Stimulated activated CD8-positive, alpha-beta memory T cell treated with anti-CD3 and anti-CD28 coated beads, Interleukin-7, amount 100 ng/mL, for 48 hours (primary cell): ENCODE results near the gene KIF2A.
A peak's percentile ranks its signal among the peaks of the same experiment; 100 is the strongest.

ENCODE experiments used
- DNase-seq, 2 donors: peaks; one replicate each; pipeline ENCODE4 v3.0.0-alpha.2; 2020; ENCODE audit warnings: low read depth in 1 of 2; ENCODE audit errors: extremely low read depth in 1 of 2

The KIF2A gene

DNA sequence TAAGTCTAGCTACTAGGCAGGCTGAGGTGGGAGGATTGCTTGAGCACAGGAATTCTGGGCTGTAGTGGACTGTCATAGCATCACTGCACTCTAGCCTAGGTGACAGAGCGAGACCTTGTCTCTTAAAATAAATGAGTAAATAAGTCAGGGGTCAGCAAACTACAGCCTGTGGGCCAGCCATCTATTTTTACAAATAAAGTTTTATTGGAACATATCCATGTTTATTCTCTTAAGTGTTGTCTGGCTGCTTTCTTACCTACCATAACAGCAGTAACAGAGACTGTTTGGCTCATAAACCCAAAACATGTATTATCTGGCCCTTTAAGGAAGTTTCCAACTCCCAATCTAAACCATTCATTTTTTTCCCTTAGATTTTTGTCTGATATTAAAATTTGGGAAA, 68.1 kb downstream of the KIF2A start:
- no peak for DNase-seq

DNA sequence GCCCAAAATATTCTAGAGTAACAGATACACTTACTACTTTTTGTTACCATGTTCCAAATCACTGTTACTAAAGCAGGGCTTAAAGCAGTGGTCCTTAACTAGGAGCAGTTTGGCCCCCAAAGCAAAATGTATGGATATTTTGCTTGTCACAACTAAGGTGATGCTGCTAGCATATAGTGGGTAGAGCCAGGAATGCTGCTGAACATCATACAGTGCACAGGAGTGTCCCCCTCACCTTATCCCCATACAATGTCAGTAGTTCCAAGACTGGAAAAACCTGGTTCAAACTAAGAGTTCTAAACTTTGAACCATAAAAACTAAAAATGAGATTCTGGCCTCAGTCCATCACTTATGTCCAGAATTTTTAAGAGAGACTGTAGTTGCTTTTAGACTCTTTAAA, 69.6 kb downstream of the KIF2A start:
- no peak for DNase-seq

DNA sequence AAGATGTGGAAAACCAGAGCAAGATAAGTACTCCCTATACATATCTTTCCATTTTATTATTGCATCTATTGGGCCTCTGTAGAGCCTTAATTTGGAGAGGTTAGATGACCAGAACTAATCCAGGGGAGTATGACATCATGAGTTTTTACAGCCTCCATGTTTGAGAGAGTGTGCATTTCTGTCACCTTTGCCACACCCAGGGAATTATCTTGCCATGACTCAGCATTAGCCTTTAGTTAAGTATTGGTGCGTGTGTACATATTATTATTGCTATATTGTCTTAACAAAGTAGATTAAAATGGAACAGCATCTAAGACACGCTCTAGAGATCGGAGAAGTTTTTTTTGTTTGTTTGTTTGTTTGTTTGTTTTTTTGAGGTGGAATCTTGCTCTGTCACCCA, 70.1 kb downstream of the KIF2A start:
- DNase-seq = no peak

DNA sequence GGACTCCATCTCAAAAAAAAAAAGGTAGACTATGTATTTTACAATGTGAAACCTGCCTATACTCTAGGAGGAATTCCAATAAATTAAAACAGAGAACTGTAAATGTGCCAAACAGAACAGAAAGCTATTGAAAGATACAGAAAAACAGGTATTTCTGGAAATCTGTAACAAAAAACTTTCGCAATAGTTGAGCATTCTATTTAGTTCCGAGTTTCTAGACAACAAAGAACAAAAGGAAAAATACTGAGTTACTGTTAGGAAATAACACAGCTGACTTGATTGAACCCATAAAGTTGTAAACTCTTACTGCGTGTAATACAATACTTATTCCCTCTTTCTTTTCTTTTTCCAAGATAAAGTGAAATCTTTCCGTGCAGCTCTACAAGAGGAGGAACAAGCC, 79.1 kb downstream of the KIF2A start:
- no peak for DNase-seq

DNA sequence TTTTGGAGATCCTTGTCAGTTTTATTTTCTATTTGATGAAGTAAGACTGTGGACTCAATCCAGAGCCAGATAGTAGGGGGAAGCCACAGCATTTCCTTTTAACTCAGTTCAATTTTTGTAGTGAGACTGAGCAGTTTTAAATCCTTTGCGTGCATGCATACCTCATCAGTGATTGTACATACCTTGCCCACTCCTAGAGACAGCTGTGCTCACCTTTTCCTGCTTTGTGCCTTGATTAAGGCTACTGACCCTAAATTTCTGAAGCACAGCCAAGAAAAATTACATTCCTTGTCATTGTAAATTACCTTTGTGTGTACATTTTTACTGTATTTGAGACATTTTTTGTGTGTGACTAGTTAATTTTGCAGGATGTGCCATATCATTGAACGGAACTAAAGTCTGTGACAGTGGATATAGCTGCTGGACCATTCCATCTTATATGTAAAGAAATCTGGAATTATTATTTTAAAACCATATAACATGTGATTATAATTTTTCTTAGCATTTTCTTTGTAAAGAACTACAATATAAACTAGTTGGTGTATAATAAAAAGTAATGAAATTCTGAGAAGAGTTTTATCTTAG, 79.9 kb downstream of the KIF2A start:
- DNase-seq = no peak

DNA sequence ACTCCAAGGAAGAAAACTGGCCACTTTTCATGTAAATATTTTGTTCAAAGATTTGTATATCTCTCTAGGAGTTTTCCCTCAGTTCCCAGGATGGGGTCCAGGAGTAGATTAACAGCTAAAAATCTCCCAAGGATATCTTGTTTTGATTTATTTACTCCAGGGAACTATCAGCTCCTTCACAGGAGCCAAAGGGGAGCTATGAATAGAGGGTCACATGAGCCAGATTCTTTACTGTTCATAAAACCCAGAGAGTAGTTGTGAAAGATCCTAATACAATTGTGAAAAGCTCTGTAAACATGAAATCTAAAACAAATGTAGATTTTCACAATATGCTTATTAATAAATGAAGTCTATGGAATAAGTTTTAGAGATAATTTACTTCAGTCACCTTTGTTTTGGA, 80.8 kb downstream of the KIF2A start:
- DNase-seq = no peak

DNA sequence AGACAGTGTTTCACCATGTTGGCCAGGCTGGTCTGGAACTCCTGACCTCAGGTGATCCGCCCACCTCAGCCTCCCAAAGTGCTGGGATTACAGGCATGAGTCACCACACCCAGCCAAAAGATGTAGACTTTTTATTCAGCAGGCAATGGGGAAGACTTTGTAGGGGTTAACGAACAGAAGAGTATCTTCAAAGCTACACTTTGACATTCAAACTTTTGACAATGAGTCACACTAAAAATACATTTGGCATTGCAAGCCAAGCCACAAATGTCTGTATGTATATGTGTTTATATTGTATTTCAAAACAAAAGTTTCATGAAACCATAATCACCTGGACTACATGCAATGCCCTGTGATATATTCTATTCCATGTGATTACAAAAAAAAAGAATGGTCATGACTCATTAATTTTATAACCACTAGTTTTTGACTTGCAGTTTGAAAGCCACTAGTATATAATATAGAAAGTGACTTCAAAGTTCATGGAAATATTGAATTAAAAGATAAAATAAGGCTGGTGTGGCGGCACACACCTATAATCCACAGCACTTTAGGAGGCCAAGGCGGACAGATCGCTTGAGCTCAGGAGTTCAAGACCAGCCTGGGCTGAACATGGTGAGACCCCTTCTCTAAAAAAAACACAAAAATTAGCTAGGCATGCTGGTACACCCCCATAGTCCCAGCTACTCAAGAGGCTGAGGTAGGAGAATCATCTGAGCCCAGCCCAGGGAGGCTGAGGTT, 89.4 kb downstream of the KIF2A start:
- no peak for DNase-seq

DNA sequence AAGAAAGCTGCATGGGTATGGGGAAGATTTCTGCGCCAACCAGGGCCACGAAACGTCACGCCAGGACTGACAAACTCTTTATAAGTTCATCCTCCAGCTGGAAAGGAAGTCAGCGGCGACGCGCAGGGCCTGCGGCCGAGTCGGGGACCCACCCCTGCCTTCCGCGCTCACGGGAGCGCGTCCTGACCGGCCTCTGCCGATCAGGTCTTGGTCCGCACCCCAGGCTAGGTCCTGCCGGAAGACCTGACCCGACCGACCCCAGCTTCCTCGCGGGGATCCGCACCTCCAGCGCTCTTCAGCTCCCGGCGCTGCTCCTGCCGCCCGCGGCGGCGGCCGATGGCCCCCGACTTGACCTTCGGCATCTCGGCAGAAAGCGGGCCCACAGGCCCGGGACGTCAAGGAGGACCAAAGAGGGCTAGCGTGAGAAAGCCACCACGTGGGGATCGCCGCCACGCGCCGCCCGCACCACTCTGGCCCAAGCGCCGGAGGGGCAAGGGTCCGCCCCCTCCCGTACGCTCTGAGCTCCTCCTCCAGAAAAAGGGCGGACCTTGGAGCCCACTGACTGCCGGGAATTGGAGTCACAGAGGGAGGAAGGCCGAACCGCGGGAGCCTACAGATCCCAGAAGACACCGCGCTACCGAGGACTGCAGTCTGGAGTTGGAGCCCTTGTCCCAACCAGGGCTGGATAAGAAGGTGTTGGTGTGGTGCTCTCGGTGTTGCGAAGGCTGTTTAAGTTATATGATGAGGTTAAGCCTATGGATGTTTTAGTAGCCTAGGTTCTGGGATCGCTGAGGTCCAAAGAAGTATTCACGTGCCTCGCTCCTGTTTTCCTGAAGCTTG, 97.6 kb downstream of the KIF2A start, which contains the start of gene DIMT1:
DIMT1 (minus strand) TSS at position 495 of the 840 bp plus-strand sequence; CDS start at position 362, 133 bp downstream.
- DNase-seq = peak; percentile 89 to 94

DNA sequence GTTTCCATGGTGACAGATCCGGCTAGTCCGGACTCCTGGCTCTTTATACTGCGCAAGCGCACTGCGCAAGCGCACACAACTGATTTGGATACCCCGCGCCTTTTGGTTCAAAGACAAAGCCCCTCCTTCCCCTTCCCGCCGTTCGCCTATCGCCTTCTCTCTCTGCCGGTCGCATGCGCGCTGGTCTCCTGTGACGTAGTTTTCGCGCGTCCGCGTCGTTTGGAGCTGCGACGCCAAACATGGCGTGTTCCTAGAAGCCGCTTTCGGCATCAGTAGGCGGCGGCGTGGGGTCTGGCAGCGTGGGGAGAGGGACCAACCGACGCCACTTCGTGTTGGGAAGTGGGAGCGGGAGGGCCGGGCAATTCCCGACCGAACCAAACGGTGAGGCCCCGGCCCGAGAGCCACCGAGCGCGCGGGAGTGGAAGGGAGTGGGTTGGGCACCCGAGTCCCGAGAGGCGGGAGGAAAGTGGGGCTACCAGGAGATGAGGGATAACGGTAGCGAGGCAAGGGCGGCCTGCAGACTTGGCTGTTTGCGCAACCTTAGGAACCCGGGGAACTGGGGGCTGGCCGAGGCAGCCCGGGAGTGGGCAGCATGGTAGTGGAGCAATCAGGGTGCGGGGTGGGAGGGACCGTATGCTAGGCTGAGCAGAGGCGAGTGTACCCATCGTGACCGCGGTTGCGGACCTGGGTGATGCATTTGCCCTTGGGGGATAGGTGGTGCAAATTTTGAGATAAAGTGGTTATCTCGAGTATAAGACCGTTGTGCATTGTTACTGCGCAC, 106.7 kb downstream of the KIF2A start, which contains the start of gene IPO11:
IPO11 (plus strand) TSS at position 215 of the 781 bp plus-strand sequence. CDS start 24,517 bp downstream, outside the sequence.
- peak; percentile 97 to 98 for DNase-seq

DNA sequence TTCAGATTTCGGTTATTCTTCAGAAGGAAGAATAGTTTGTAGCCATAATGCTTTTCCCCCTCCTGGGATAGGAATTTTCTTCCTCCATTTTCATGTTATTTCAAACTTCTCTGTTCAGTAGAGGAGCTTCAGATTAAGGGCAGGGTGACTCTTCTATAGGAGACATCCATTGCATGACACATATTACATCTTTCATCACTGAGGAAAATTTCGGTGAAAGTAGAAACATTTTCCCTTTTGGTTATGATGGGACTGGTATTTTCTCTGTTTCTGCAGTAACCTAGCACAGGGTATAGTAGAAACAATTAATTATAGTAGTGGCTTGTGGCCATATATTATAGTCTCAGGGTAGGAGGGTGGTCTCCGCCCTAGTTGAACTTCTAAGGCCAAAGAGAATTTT, 107.7 kb downstream of the KIF2A start:
- no peak for DNase-seq

DNA sequence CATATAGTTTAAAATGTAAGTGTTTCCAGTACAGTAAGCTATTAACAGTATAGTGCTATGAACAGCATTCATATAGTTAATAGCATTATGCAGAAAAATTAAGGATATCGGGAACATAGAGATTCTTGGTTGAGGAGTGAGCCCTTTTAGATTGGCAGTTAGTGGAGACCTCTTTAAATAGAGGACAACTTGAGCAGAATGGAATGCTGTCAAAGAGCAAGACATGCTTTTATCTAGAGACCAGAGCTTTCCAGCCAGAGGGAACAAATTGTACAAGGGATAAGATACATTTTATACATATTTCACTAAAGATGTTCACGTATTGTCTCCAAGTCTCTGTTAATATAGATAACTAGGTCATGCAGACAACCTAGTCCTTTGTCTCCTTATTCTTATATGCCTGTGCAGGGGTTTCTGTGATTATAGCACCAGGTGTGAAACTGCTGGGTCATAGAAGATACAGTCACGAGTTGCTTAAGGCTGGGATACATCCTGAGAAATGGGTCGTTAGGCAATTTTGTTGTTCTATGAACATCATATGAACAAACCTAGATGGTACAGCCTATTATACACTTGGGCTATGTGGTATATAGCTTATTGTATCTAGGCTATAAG, 112.6 kb downstream of the KIF2A start:
- DNase-seq = no peak

DNA sequence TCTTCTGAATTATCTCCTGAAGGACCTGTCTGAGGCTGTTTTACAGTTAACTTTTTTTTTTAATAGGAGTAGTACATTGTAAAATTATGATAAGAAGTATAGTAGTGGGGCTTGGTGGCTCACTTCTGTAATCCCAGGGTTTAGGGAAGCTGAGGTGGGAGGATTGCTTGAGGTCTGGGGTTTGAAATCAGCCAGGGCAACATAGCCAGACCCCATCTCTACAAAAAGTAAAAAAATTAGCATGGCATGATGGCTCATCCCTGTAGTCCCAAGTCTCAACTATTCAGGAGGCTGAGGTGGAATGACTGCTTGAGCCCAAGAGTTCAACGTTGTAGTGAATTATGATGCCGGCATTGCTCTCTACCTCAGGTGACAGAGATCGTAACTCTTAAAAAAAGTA, 113.6 kb downstream of the KIF2A start:
- DNase-seq = no peak

DNA sequence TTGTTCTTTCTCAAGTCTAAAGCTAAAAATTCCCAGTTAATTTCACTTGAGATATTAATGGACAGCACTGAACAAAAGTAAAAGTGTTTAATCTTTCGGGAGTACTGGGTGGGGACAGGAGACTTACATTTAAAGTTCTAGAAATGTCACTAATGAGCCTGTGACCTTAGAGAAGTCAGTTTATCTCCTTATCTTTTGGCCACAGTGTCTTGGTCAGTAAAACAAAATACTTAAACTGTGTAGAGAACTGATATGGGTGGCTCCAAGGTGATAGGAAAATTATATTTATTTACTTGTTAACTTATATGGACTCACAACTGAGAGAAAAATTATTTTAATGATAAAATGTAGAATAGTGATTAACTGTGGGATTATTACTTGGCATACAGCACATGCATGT, 115.4 kb downstream of the KIF2A start:
- DNase-seq = no peak

DNA sequence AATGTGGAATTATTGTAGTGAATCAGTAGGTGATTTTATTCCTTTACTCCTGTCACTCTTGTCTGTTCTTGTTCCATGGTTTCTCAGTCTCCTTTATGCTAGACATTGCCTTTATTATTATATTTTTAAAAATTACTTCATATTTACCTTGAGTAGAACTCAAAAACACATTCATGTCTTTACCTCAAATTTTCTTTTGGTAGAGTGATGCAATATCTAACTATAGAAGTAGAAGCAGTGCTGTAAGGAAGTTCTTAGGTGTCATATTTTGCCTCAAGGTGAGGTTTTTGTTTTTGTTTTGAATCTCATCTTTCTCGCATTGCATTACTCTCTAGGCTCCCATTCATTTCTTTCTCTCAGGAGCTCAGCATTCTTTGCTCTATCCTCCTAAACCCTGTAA, 118.8 kb downstream of the KIF2A start:
- no peak for DNase-seq

DNA sequence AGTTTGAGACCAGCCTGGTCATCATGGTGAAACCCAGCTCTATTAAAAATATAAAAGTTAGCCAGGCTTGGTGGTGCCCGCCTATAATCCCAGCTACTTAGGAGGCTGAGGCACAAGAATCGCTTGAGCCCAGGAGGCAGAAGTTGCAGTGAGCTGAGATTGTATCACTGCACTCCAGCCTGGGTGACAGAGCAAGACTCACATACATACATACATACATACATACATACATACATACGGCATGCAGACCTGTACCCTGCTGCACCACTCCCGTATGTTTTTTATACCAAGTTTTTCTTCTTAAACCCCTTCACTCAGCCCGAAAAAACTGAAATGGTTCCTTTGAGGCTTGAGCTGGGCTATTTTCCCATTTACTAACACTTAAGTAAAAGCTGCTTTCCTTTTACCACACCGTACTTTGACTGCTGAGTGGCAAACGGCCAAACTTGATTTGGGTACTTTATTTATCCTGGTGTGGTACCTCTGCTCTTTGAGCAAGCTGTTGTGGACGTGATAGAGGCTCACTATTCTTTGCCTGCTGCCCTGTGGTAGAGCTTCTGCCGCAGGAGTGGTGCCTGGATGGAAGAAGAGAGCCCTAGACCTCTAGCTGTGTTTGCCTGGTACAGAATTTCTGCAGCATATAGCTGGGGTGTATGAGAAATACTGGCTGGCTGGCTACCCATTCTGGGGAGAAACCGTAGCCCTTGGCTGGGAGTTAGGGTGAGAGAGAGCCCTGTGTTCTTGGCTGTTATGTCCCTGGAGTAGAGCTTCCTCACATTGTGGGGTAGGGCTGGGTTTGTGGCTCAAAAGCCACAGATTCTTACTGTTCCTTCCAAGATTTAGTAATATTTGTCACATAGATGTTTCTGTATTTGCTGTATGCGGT, 126.0 kb downstream of the KIF2A start:
- no peak for DNase-seq

DNA sequence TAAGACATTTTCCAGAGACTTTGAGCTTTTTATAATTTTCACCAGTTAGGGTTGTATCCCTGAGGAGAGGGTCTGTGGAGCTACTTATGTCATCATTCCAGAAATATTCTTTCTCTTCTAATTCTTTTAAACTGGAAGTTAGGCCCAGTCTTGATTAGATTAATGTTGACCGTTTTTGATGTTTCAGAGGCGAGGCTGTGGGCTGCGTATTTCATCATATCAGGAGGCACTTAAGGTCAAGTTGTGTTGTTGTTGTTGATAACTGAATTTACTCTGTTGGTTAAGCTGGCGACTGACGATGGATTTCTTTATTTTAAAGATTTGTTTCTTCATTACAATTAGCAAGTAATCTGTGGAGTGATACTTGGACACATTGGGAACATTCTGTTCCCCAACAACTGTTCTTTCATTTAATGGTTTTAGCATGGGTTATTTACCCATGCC, 126.6 kb downstream of the KIF2A start:
- no peak for DNase-seq
